HG03378 (cell line): ENCODE results near the gene KCNK1.
"Not testable (repeated sequence)": the region's sequence is repeated elsewhere in the genome, so short reads cannot be mapped to it uniquely, and the experiment has no call there.

Experiments
- ATAC-seq: cut with Tn5 transposase; IDR thresholded peaks from one replicate; pipeline ENCODE4 v1.9.1; 2021; ENCODE audit warnings: mild to moderate bottlenecking, moderate library complexity; ENCODE audit not compliant: unreplicated experiment

The KCNK1 gene

DNA sequence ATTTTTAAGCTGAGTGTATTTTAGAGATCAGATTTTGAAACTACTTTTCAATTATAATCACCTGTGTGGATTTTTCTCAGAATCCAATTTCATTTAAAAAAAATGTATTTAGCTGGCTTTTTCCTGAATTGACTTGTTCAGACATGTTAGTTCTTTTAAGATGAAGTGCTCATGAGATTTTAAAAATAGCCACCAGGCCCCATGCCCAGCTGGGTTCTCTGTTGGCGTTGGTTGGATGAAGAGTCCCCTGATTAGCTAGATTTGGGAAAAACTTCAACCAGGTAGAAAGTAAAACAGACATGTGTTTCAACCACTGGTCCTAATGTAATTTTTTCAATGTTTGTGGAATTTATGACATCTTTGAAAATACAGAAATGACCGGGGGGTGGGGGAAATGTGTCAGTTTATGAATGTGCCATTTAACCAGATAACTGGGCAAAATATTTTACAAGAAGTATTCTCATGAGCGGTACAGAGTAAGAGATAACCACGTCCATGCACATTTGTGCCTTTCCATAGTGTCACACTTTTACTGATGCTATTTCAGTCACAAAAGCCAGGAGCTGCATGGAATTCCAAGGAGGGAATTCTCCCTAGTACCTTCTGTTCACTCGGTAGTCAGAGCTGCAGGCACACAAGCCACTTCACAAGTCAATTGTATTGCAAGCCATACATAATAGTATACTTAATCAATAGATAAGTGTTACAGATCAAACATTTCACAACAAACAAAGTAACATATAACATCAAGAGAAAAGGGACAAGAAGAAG lies 51.1 kb downstream of the KCNK1 start:
- ATAC-seq = no peak

DNA sequence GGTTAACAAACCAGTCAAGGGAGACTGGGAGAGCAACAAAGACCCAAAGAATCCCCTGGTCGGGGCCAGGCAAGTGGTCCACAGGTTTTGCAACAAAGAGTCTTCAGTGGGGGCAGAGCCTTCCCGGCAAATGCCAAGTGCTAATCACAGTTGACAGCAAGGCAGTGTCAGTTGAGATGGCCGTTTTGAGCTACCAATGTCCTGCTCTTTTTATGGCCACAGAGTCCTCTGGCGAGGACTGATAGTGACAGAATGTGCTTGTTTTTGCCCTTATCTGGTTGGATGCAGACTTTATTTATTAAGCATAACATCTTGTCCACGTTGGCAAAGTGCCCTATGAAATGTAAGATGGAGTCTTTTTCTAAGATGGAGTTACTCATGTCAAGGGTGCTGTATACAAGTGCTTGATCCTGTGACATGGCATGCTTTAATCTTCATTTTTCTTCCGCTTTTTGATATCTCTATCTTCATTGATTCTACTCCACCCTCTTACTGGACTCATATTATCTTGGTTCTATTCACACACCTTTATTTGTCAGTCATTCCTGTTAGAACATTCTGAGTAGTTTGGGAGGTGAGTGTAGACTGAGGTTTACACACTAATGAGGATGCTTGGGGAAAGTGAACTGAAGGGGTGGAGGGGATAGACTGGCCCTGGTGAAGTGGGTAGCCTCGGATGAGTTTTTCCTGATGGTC lies 51.8 kb downstream of the KCNK1 start:
- no peak for ATAC-seq

DNA sequence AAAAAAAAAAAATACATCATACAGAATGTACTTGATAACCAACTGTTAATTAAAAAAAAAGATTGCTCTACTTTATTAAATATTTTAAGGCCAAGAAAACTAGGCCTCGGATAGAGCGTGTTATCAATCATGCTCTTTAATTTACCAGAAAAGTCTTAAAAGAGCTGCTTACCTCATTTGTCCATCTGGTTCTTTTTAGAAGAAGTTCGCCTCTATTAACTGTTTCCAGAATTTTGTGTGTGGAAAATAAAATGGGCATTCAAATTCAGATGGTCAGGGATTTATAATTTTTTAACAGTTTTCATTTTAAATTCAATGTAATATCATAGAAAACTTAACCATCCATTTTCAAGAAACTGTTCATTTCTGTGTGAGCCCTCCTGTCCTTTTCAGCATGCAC lies 53.8 kb downstream of the KCNK1 start:
- no peak for ATAC-seq

DNA sequence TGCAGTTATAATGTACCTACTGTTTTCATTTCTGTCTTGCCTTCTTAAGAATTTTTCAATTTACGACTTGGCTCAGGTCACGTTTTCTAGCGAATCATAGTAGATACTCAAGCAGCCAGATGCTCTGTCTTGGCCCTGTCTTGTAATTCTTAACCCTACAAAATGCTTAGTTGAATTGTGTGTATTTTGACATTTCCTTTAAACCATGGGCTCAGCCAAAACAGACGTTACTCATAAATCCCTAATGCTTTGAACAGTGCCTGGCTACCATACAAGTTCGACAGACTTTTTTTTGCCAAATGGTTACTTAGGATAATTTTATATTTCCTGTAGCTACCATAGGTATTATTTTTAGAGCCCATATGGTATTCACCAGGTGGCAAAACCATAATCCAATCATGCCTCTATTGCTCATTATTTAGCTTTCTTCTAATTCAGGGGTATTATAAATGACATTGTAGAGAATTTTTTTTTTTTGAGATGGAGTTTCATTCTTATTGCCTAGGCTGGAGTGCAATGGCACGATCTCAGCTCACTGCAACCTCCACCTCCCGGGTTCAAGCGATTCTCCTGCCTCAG lies 54.3 kb downstream of the KCNK1 start:
- no peak for ATAC-seq

DNA sequence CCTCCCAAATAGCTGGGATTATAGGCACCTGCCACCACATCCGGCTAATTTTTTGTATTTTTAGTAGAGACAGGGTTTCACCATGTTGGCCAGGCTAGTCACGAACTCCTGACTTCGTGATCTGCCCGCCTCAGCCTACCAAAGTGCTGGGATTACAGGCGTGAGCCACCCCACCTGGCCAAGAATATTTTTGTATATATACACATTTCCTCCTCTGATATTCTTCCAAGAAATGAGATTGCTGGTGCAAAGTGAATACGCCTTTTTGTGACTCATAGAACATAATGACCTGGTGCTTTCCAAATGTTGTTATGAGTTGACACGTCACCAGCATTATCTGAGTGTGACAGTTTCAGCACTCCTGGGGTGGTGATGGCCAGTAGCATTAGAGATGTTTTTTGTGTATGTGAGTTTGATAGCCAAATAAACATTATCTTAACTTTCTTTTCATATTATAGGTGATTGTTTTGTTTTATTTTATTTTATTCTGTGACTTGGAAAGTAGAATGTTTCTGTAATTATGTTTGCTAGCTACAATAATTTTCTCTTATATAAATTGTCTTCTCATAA lies 54.9 kb downstream of the KCNK1 start:
- peak; percentile 60 for ATAC-seq

DNA sequence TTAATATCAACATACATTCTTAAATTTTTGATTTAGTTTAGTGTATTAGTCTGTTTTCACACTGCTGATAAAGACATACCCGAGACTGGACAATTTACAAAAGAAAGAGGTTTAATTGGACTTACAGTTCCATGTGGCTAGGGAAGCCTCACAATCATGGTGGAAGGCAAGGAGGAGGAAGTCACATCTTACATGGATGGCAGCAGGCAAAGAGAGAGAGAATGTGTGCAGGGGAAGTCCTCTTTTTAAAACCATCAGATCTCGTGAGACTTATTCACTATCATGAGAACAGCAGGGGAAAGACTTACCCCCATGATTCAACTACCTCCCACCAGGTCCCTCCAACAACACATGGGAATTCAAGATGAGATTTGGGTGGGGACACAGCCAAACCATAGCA lies 56.5 kb downstream of the KCNK1 start:
- ATAC-seq = not testable (repeated sequence)

DNA sequence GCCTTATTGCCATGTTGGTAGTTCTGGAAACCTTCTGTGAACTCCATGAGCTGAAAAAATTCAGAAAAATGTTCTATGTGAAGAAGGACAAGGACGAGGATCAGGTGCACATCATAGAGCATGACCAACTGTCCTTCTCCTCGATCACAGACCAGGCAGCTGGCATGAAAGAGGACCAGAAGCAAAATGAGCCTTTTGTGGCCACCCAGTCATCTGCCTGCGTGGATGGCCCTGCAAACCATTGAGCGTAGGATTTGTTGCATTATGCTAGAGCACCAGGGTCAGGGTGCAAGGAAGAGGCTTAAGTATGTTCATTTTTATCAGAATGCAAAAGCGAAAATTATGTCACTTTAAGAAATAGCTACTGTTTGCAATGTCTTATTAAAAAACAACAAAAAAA lies 57.4 kb downstream of the KCNK1 start:
- ATAC-seq = no peak

DNA sequence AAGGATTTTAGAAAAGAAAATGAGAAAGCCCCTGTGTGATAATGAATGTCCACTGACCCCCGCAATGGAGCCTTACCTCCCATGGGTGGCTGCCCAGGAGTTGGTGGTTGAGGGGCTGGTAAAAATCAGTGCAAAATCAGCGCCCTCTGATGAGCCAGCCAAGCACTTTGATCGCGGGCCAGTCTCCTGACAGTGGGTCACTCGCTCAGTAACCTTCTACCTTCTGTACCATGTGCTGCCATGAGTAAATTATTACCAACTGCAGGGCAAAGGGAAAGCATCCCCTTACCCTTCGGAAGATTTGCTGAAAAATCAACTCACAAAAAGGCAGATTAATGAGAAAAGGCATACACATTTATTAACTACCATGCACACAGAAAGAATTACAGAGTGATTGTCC lies 58.8 kb downstream of the KCNK1 start:
- ATAC-seq = no peak

DNA sequence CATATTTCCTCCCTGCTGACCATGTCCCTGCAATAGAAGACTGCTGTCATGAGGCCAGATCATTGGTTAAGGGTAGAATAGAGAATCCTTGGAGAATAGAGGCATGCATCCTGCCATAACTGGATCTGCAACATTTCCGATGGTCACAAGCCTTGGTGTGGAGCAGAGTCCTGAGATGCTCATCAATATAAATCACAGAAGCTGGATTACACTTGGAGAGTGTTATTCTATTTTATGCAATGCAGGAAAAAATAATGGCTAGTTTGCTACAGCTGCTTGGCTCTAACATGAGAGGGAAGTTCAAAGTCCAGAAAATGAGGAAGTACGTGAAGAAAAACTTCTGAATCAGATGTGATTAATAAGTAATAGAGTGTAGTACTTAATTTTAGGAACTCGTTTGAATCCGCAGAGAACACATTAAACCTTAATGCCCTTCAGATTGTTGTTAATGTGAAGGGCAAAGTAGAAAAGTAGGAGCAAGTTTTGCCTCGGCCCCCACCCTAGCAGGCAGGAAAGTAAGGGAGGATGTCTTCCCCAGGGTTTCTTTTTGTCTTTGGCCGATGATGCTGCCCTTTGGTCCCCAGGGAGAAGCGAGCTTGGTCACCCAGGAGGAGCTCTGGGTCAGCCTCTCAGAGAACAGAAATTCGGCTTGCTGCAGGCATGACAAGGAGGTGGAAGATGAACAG lies 59.5 kb downstream of the KCNK1 start:
- ATAC-seq = peak; percentile 56

DNA sequence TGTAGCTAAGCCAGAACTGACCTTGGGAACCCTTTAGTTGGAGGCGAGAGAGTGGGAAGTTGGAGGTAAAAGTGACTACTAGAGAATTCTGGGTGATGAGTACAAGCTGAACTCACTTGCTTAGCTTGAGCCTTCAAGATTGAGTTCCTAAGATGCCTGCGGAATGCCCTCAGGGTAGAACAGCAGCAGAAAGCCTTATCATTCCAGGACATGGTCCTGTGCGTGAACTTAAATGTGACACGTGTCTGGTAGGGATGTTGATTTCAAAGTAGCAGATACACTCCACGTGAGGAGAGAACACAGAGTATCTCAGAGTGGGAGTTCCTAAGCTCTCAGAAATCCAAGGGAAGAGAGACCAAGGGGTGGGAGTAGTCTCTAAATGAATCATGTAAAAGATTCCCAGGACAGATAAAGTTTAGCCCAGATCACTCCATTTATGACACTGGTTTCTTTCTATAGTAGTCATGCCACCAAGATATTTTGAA lies 60.1 kb downstream of the KCNK1 start:
- ATAC-seq = no peak

DNA sequence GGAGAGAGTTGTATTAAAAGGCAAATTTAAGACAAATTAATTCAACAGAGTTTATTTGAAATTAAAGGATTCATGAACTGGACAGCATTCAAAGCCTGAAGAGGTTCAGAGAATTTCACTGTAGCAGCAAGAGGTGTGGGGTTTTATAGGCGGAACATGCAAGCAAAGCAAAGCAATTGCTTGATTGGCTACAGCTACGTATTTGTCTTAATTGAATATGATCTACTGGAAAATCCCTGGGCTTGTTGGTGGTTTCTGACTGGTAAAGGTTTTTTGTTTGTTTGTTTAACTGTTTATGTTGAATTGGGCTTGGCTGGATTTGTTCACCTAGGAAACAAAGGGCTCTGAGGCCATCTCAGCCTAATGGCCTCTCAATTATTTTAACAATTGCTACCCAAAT lies 61.5 kb downstream of the KCNK1 start:
- no peak for ATAC-seq

DNA sequence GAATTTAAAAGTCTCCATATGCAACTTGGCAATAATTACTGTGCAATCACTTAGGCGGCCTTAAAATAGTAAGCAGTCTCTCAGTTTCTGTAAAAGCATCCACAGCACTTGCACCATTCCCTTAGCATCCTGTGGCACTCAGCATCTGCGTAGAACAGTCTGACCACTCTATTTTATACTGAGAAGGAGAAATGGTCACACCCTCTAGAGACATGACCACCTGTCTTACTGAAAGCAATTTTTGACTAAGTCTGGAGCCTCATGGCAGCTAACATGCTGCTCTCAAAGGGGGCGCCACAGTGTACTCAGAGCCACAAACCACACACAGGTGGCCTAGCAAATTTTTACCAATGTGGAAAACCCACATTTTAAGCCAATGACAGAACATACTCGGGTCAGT lies 62.0 kb downstream of the KCNK1 start:
- peak; percentile 72 for ATAC-seq

DNA sequence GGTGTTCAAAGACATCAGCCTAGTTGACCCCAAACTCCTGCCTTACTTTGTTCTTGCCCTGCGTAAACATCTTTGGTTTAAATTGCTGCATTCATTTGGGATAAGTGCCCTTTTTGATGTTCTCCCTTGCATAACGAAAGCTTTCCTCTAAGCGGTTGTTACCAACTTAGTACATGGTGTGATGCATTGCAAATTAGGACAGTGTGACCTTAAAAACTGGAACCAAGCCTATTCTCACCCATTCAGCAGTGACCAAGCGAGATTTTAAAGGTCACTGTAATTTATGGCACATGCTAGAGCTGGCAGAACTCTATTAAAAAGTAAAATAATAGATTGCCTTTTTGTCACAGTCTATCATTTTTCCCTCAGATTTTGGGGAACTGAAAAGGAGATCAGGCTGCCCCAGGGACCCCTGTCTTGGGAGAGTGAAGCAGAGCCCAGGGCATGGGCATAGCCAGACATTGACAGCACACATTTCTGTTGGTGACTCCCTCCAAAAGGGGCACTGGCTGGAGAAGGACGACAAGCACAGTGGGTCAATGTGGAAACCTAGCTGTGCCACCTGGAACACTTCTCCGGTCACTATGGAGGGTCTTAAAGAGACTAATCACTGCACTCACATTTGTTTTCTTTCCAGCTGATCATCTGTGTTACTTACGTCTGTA lies 63.9 kb downstream of the KCNK1 start:
- no peak for ATAC-seq

DNA sequence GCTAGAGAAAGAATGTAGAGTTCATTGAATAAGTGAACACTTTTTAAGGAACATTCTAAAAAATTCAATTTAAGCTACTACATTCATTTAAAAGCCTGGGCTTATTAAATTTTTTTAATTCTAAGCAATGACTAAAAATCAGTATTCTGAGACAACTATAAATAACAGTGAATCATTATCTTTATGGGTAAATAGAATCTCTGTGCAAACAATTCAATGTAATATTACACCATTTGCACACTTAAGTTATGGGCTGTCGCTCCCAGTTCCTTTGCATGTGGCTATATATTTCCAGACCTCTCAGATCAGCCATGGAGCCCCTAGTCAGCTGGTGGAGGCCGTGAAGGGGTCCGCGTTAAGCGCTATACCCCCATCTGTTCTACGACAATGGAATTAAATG lies 65.1 kb downstream of the KCNK1 start:
- no peak for ATAC-seq

DNA sequence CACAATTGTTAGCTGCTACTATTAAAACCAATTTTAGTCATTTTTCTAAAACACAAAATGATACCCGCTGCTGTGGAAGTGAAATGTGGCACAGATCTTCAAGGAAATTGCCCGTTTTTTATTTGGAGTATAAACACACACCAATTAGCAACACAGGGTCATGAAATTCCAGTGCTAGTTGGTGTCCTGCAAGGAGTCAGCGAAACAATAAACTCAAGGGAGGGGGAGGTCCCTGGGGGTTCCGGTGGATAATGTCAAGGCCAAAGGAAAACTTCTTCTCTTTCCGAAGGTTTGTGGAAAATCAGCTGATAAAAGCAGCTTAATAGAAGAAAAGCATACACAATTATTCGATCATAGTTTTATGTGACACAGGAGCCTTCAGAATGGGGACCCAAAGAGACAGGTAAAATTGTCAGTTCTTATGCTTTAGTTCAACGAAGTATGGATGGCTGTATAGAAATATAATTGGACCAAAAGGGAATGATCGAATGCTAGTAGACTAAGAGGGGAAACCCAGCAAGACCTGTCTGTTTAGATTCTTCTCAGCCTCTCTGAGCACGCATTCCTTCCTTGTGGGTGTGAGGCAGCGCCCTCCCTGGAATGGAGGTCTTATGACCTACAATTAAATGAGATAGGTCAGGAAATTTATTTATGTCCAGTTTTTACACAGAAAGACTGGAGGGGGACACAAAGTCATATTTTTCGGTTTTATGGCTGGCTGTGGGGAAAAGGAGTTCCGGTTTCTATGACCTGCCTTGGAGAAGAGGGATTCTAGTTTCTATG lies 65.9 kb downstream of the KCNK1 start:
- ATAC-seq = no peak

DNA sequence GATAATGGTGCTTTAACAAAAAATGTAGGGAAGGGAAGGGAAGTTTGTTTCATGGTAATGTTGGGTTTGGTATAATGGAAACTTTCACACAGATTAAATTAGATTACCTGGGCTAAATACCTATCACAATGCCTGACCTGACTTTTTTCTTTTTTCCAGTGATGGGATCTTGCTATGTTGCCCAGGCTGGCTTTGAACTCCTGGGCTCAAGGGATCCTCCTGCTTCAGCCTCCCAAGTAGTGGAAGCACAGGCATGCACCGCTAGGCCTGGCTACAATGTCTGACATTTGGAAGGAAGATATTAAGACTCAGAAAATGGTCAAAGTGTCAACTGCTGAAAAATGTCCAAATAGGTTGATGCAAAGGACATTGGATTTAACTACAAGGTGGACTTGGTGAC lies 67.4 kb downstream of the KCNK1 start:
- ATAC-seq = no peak

DNA sequence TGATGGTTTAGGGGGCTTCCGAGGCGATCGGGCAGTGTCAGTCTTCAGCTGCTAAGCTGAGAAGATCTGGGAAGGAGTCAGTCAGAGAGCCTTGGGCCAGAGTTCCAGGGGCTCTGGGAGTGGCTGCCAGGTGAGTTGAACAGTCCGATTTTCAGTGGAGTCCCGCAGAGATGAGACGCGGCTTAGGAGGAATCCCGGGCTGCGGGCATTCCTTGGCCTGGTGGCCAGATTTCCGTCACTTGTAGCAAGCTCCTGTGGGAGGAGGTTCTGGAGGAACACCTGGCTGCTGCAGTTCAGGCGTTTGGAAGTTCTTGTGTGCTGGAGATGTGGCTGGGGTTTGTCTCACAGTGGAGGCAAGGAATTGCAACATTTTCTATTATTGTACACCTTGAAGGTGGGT lies 72.7 kb downstream of the KCNK1 start:
- ATAC-seq = not testable (repeated sequence)

DNA sequence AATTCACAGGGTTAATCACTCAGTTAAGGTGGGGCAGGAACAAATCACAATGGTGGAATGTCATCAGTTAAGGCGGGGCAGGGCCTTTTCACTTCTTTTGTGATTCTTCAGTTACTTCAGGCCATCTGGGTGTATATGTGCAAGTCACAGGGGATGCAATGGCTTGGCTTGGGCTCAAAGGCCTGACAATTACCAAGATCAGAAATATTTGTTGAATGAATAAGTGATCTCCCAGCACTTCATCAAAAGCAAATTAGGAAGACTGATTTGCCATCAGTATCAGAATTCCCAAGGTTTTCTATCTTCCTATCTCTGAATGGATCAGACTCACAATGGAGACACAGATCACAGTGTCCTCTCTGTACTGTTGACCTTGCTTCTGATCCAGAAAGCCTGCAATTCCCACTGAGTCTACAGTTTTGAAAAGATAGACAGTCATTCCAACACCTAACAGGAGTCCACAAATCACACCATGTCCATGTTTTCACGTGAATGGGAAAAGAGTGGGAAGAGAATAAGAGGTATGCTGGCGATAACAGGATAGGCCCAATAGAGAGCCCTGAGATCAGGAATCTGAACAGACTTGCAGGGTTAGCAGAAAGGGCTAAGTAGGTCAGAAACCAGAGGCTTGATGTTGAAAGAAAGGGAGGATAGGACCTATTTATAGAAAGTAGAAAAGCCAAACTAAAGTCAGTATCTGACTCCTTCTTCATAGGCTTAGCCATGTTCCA lies 75.3 kb downstream of the KCNK1 start:
- no peak for ATAC-seq

DNA sequence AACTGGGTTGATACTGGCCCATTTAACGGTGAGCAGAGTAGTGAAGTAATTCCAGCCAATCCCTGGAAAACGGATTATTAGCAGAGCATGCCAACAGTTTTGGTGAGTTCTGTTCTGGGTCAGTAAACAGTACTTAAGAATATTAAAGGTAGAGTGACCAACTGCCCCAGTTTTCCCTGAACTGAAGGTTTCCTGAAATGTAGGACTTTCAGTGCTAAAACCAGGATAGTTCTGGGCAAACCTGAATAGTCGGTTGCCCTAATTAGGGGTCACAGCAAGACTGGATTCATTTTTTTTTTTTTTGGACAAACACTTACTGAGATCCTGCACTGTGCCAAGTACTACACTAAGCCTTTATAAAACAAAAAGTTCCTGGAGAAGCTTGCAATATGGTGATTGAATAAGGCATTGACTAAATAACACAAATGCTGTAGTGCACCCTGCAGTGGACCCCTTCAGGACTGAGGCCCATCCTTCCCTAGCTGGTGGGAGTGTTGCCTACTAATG lies 75.9 kb downstream of the KCNK1 start:
- ATAC-seq = no peak
